Activated naive CD4-positive, alpha-beta T cell treated with anti-CD3 and anti-CD28 coated beads for 36 hours (primary cell): ENCODE data around the gene PRSS2. TPM values are rescaled to one million over a fixed set of nuclear protein-coding genes. Genes with fewer than 3 reads are reported as not detected.

Experiments
- CTCF ChIA-PET: fragments of 350-600 bp; sonication (Branson Sonifier 250); formaldehyde crosslinking; loops from one replicate; lab custom pipeline; 2021; ENCODE audit warnings: antibody characterized with exemption; lab: Charles Lee
- DNase-seq: peaks from one replicate; pipeline ENCODE4 v3.0.0-alpha.2; 2020
- H3K27ac Mint-ChIP-seq: one replicate; pipeline ENCODE4 v1.8.0; 2021; ENCODE audit warnings: mild to moderate bottlenecking, mixed read lengths
- H3K27me3 Mint-ChIP-seq: one replicate; pipeline ENCODE4 v1.8.0; 2021; ENCODE audit warnings: low read depth, mixed read lengths
- H3K36me3 Mint-ChIP-seq: one replicate; pipeline ENCODE4 v1.8.0; 2021; ENCODE audit warnings: low read depth, mixed read lengths
- H3K4me1 Mint-ChIP-seq: one replicate; pipeline ENCODE4 v1.8.0; 2021; ENCODE audit warnings: low read depth, mixed read lengths
- H3K4me3 Mint-ChIP-seq: one replicate; pipeline ENCODE4 v1.8.0; 2021; ENCODE audit warnings: mild to moderate bottlenecking, moderate library complexity, mixed read lengths
- H3K9me3 Mint-ChIP-seq: one replicate; pipeline ENCODE4 v1.8.0; 2021; ENCODE audit warnings: mixed read lengths
- intact Hi-C: fragments of 100-400 bp; cut with micrococcal nuclease; formaldehyde crosslinking; loops from one replicate; pipeline ENCODE4 v1.15.1; 2023
- total RNA-seq, 2 experiments: library from RNA; stranded (reverse); gene quantifications; one replicate each; pipeline ENCODE4 v1.2.3, GENCODE V29; 2021

PRSS2 gene
- total RNA-seq, 2 experiments from 2014 or later = 0.50 TPM; not detected in 1

DNA sequence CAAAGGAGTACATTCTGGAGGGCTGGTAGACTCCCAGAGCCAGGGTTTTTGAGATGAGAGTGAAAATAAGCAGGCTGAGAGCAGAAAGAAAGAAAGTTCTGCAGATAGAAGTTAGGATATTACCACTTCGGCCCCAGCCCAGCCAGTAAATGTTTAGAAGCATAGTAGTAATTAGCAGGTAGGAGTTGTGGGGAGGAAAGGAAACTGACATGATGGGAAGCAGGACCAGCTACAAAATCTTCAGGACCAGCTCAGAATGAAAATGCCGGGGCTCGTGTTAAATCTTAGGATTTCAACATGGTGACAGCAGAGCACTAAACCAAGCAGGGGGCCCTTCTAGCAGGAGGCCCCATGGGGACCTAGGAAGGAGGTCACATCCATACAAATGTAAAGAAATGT, 28.7 kb downstream of the PRSS2 start:
- no peaks in the 10 kb centered on the region for H3K27me3 Mint-ChIP-seq
- peaks cover 84% of the 10 kb centered on the region for H3K36me3 Mint-ChIP-seq
- no peak for DNase-seq
- intact Hi-C loops = no loop called here
- CTCF ChIA-PET = interaction anchor here (0.6 to 21.5 kb wide), 7 partner anchors 10 to 263 kb away, joined by 3 to 382 read pairs (median 5); no protein-coding TSS in a partner anchor
- no peaks in the 10 kb centered on the region for H3K9me3 Mint-ChIP-seq
- peak overlapping the region; percentile 88 for H3K4me3 Mint-ChIP-seq
- H3K27ac Mint-ChIP-seq = peak overlapping the region; percentile 99
- H3K4me1 Mint-ChIP-seq = peaks cover 63% of the 10 kb centered on the region

DNA sequence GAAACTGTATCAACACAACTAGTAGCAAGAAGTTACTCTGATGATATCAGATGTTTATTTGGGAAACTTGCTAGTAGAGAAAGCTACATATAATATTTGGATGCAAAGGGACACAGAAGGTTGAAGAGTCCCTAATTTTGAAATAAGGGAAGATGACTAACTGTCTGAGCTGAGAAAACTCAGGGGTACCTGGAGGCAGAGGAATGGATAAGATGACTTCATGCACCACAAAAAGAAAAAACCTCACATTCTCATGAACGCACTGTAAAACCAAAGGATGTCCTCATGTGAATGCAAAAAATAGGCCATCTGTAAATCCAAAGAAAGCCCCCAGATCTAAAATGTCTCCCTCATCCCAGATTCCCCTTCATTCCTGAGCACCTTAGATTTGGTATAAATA, 29.3 kb downstream of the PRSS2 start:
- Mint-ChIP-seq H3K36me3 (peaks cover 87% of the 10 kb centered on the region), H3K4me3 (peak overlapping the region; percentile 88), H3K27me3 (no peaks in the 10 kb centered on the region), H3K9me3 (no peaks in the 10 kb centered on the region), H3K4me1 (peaks cover 63% of the 10 kb centered on the region), H3K27ac (peak overlapping the region; percentile 99)
- CTCF ChIA-PET = interaction anchor here (1.4 to 21.5 kb wide), 3 partner anchors 9 to 16 kb away, joined by 5 to 382 read pairs (median 33); no protein-coding TSS in a partner anchor
- intact Hi-C loops = loop anchor here (1.0 to 10.0 kb wide), 3 partner anchors 9 to 1245 kb away; partner anchors contain the start of genes AGK and SSBP1
- DNase-seq = no peak

DNA sequence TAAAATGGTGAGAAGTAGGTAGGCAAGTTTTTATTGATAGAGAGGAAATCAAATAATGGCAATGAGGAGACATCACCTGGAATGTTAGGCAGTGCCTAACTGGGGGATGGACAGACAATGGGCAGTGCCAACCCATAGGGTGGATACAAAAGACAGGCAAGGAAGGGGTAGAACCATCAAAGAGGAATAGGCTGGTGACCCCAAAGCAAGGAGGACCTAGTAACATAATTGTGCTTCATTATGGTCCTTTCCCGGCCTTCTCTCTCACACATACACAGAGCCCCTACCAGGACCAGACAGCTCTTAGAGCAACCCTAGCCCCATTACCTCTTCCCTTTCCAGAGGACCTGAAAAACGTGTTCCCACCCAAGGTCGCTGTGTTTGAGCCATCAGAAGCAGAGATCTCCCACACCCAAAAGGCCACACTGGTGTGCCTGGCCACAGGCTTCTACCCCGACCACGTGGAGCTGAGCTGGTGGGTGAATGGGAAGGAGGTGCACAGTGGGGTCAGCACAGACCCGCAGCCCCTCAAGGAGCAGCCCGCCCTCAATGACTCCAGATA, 30.0 kb downstream of the PRSS2 start:
- CTCF ChIA-PET = interaction anchor here (0.8 to 21.5 kb wide), 2 partner anchors 9 to 164 kb away, joined by 3 to 382 read pairs; no protein-coding TSS in a partner anchor
- peaks cover 87% of the 10 kb centered on the region for H3K36me3 Mint-ChIP-seq
- peak overlapping the region; percentile 99 for H3K27ac Mint-ChIP-seq
- no peak for DNase-seq
- intact Hi-C loops = loop anchor here (1.0 to 10.0 kb wide), 3 partner anchors 9 to 1246 kb away; partner anchors contain the start of genes AGK and SSBP1
- H3K27me3 Mint-ChIP-seq = no peaks in the 10 kb centered on the region
- peaks cover 65% of the 10 kb centered on the region for H3K4me1 Mint-ChIP-seq
- H3K4me3 Mint-ChIP-seq = peak overlapping the region; percentile 88
- no peaks in the 10 kb centered on the region for H3K9me3 Mint-ChIP-seq

DNA sequence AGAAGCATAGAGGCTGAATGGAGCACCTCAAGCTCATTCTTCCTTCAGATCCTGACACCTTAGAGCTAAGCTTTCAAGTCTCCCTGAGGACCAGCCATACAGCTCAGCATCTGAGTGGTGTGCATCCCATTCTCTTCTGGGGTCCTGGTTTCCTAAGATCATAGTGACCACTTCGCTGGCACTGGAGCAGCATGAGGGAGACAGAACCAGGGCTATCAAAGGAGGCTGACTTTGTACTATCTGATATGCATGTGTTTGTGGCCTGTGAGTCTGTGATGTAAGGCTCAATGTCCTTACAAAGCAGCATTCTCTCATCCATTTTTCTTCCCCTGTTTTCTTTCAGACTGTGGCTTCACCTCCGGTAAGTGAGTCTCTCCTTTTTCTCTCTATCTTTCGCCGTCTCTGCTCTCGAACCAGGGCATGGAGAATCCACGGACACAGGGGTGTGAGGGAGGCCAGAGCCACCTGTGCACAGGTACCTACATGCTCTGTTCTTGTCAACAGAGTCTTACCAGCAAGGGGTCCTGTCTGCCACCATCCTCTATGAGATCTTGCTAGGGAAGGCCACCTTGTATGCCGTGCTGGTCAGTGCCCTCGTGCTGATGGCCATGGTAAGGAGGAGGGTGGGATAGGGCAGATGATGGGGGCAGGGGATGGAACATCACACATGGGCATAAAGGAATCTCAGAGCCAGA, 31.0 kb downstream of the PRSS2 start:
- peak overlapping the region; percentile 88 for H3K4me3 Mint-ChIP-seq
- CTCF ChIA-PET = interaction anchor here (0.8 to 21.5 kb wide), 3 partner anchors 8 to 165 kb away, joined by 3 to 382 read pairs (median 4); no protein-coding TSS in a partner anchor

DNA sequence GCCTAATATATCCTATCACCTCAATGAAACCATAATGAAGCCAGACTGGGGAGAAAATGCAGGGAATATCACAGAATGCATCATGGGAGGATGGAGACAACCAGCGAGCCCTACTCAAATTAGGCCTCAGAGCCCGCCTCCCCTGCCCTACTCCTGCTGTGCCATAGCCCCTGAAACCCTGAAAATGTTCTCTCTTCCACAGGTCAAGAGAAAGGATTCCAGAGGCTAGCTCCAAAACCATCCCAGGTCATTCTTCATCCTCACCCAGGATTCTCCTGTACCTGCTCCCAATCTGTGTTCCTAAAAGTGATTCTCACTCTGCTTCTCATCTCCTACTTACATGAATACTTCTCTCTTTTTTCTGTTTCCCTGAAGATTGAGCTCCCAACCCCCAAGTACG, 31.5 kb downstream of the PRSS2 start:
- H3K4me1 Mint-ChIP-seq = peaks cover 80% of the 10 kb centered on the region
- no peak for DNase-seq
- CTCF ChIA-PET = interaction anchor here (1.5 to 21.5 kb wide), 2 partner anchors 7 to 33 kb away, joined by 4 to 382 read pairs; no protein-coding TSS in a partner anchor
- peak overlapping the region; percentile 99 for H3K27ac Mint-ChIP-seq
- intact Hi-C loops = loop anchor here (10.0 kb wide), 2 partner anchors 1068 to 1248 kb away; partner anchors contain the start of genes AGK and SSBP1
- no peaks in the 10 kb centered on the region for H3K27me3 Mint-ChIP-seq
- peak overlapping the region; percentile 88 for H3K4me3 Mint-ChIP-seq
- no peaks in the 10 kb centered on the region for H3K9me3 Mint-ChIP-seq
- peaks cover 76% of the 10 kb centered on the region for H3K36me3 Mint-ChIP-seq

More for the DNA sequence above, 31.0 kb downstream of the PRSS2 start:
- intact Hi-C loops = loop anchor here (10.0 kb wide), 2 partner anchors 1067 to 1247 kb away; partner anchors contain the start of genes AGK and SSBP1
- peaks cover 80% of the 10 kb centered on the region for H3K36me3 Mint-ChIP-seq
- no peak for DNase-seq
- H3K9me3 Mint-ChIP-seq = no peaks in the 10 kb centered on the region
- peak overlapping the region; percentile 99 for H3K27ac Mint-ChIP-seq
- H3K27me3 Mint-ChIP-seq = no peaks in the 10 kb centered on the region
- H3K4me1 Mint-ChIP-seq = peaks cover 75% of the 10 kb centered on the region

DNA sequence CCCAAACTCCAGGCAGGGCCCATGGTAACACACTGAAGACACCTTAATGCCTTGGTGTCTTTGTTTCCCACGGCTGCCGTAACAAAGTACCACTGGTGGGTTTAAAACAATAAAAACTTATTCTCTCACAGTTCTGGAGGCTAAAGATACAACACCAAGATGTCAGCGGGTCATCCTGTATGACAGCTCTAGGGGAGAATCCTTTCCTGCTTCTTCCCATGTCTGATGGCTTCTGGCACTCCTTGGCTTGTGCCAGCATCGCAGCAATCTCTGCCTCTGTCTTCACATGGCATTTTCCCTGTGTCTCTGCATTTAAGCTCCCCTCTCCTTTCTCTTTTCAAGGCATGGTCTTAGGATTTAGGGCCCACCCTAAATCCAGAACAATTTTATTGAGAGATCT, 33.1 kb downstream of the PRSS2 start:
- Mint-ChIP-seq H3K27ac (peak overlapping the region; percentile 99), H3K36me3 (peaks cover 60% of the 10 kb centered on the region), H3K9me3 (no peaks in the 10 kb centered on the region), H3K4me3 (peak overlapping the region; percentile 88), H3K27me3 (no peaks in the 10 kb centered on the region), H3K4me1 (peaks cover 95% of the 10 kb centered on the region)
- CTCF ChIA-PET = interaction anchor here (12.4 kb wide), 1 partner anchor 12 kb away, joined by 382 read pairs; no protein-coding TSS in a partner anchor
- no peak for DNase-seq
- intact Hi-C loops = loop anchor here (10.0 kb wide), 2 partner anchors 1069 to 1249 kb away; partner anchors contain the start of genes AGK and SSBP1

DNA sequence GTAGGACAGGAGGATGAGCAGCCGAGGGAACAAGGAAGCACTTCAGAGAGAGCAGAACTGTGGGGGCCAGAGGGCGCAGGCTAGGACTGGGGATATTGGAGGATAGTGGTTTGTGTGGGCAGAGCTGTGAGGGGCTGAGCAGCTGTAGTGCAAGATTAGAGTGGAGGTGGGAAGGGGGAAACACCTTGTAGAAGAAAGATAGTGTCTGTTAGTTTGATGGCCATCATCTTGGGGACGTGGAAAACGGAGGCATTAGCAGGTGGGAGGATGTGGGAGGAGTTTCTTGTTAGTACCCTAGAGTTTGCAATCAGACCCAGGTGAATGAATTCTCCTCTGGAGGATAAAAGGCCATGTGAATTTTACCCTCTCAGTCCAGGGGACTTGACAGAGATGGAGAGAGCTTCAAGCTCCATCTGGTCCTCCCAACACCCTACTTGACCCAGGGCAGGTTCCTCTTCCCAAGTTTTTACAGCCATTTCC, 34.0 kb downstream of the PRSS2 start:
- H3K36me3 Mint-ChIP-seq = peaks cover 52% of the 10 kb centered on the region
- H3K27me3 Mint-ChIP-seq = no peaks in the 10 kb centered on the region
- no peaks in the 10 kb centered on the region for H3K9me3 Mint-ChIP-seq
- DNase-seq = peak; percentile 62
- H3K4me1 Mint-ChIP-seq = peaks cover 98% of the 10 kb centered on the region
- CTCF ChIA-PET = interaction anchor here (0.7 to 12.4 kb wide), 4 partner anchors 8 to 321 kb away, joined by 3 to 382 read pairs (median 4); no protein-coding TSS in a partner anchor
- peak overlapping the region; percentile 88 for H3K4me3 Mint-ChIP-seq
- intact Hi-C loops = loop anchor here (5.0 to 10.0 kb wide), 4 partner anchors 467 to 1792 kb away; partner anchors contain the start of genes AGK, MRPS33 and SSBP1
- H3K27ac Mint-ChIP-seq = peak overlapping the region; percentile 99

DNA sequence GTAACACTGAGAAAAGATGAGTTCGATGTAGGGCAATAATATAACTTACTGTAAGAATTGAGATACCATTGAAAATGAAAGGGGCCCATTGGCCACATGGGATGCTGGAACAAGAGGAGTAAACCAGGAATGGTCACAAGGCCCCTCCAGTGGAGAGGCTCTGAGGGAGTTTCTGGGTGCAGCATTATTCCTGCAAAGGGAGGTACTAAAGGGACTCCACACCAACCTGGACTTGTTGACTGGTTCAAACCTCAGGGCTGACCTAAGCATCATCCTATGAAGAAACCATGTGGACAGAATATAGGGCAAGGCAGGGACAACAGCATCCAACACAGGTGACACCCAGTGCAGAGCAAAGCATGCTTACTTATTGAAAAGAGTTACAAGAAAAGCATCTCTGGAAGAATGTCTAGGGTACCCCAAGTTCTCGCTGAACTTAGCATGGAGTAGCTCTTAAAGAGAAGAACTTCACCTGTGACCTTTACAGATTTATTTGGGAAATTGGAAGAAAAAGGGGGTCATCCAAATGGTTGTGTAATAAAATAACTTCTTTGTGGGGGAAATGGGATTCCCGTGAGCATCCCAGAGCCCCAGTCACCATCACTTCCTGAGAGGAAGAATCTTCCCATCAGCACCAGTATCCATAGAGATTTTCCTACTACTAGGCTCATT, 34.7 kb downstream of the PRSS2 start:
- H3K36me3 Mint-ChIP-seq = peaks cover 45% of the 10 kb centered on the region
- peaks cover 98% of the 10 kb centered on the region for H3K4me1 Mint-ChIP-seq

DNA sequence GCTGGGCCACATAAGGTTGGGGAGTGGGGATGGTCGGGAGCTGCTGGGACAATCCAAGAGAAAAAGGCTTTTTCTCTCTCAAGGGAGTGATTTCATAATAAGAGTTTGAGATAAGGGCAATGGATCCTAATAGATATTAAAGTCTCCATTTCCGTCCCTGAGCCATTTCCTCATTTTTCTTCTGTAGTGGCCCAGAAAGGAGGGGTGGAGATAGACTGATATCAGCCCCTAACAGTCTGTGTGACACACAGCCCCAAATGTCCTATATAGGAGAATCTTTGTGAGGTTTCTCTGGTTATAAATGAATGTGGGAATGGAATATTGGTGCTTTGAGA, 35.2 kb downstream of the PRSS2 start:
- peak overlapping the region; percentile 99 for H3K27ac Mint-ChIP-seq
- H3K4me1 Mint-ChIP-seq = peaks cover 97% of the 10 kb centered on the region
- H3K4me3 Mint-ChIP-seq = no peak overlapping the region
- no peak for DNase-seq
- peaks cover 40% of the 10 kb centered on the region for H3K36me3 Mint-ChIP-seq
- CTCF ChIA-PET = interaction anchor here (0.6 to 12.4 kb wide), 2 partner anchors 14 to 463 kb away, joined by 3 to 382 read pairs; no protein-coding TSS in a partner anchor
- no peaks in the 10 kb centered on the region for H3K27me3 Mint-ChIP-seq
- H3K9me3 Mint-ChIP-seq = no peaks in the 10 kb centered on the region
- intact Hi-C loops = loop anchor here (5.0 to 10.0 kb wide), 4 partner anchors 469 to 1794 kb away; partner anchors contain the start of genes AGK, MRPS33 and SSBP1

More for the DNA sequence above, 34.7 kb downstream of the PRSS2 start:
- intact Hi-C loops = loop anchor here (5.0 to 10.0 kb wide), 4 partner anchors 468 to 1793 kb away; partner anchors contain the start of genes AGK, MRPS33 and SSBP1
- no peak for DNase-seq
- Mint-ChIP-seq H3K4me3 (peak overlapping the region; percentile 88), H3K27ac (peak overlapping the region; percentile 99), H3K9me3 (no peaks in the 10 kb centered on the region), H3K27me3 (no peaks in the 10 kb centered on the region)
- CTCF ChIA-PET = interaction anchor here (0.6 to 12.4 kb wide), 4 partner anchors 13 to 462 kb away, joined by 3 to 382 read pairs (median 4); no protein-coding TSS in a partner anchor

DNA sequence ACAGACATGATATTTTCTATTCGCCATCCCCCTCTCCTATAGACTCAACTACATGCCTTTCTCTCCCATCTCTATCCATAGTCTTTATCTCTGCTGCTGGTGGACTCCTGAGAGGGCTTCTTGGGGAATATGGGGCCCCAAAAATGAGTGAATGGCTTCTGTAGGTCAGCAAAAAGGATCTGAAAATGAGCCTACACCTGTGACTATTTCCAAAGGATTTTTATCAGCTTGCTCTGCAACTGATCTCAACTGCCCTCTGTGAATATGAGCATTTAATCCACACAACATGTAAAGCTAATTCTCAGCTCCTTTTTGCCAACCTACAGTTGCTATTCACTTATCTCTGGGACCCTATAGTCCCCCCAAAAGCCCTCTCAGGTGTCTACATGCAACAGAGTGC, 36.2 kb downstream of the PRSS2 start:
- peaks cover 31% of the 10 kb centered on the region for H3K36me3 Mint-ChIP-seq
- no peak for DNase-seq
- peak overlapping the region; percentile 99 for H3K27ac Mint-ChIP-seq
- intact Hi-C loops = loop anchor here (5.0 to 10.0 kb wide), 4 partner anchors 470 to 1795 kb away; partner anchors contain the start of genes AGK, MRPS33 and SSBP1
- H3K4me1 Mint-ChIP-seq = peaks cover 97% of the 10 kb centered on the region
- CTCF ChIA-PET = interaction anchor here (0.8 to 12.4 kb wide), 5 partner anchors 11 to 196 kb away, joined by 3 to 382 read pairs (median 3); no protein-coding TSS in a partner anchor
- no peaks in the 10 kb centered on the region for H3K9me3 Mint-ChIP-seq
- H3K4me3 Mint-ChIP-seq = peak overlapping the region; percentile 66
- no peaks in the 10 kb centered on the region for H3K27me3 Mint-ChIP-seq
